ENCODE measurements around the gene GABBR2.
A peak's percentile ranks its signal among the peaks of the same experiment; 100 is the strongest.

Gene GABBR2

DNA sequence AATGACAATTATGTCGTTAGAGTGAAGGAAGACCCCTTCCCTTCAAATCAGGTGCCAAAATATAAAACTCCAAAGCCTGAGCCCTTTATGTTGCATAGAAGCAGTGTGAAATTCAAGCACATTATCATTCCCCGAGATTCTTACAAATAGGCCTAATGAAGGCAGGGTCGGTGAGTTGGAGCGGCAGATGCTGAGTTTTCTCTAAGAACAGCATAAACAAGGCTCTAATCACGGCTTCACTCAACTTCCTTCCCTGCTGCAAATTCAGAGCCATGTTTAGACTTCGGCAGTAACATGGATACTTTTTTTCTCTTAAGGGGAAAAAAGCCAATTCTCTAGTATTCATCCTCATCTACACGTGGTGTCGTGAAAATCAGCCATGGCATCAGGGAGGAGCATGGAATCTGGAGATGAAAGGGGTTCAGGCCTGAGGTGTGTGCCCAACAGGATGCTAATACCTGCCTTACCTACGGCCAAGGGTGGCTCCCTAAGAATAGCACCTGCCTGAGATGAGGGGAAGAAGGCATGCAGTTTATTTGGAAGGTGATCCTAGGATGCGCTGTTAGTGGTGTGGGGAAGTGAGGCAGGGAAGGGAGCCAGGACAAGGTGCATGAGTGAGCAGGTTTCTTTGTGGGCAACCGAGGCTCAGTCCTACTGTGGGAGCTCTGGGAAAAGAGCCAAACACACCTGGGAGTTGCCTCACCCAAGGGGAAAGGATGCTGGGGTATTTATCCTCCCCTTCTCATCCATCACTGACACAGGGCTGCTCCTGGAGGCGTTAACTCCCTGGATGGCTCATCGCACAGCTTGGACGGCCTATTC lies 306.5 kb downstream of the GABBR2 start:
- DNase-seq (ENCODE audit: low spot score), result no peak

DNA sequence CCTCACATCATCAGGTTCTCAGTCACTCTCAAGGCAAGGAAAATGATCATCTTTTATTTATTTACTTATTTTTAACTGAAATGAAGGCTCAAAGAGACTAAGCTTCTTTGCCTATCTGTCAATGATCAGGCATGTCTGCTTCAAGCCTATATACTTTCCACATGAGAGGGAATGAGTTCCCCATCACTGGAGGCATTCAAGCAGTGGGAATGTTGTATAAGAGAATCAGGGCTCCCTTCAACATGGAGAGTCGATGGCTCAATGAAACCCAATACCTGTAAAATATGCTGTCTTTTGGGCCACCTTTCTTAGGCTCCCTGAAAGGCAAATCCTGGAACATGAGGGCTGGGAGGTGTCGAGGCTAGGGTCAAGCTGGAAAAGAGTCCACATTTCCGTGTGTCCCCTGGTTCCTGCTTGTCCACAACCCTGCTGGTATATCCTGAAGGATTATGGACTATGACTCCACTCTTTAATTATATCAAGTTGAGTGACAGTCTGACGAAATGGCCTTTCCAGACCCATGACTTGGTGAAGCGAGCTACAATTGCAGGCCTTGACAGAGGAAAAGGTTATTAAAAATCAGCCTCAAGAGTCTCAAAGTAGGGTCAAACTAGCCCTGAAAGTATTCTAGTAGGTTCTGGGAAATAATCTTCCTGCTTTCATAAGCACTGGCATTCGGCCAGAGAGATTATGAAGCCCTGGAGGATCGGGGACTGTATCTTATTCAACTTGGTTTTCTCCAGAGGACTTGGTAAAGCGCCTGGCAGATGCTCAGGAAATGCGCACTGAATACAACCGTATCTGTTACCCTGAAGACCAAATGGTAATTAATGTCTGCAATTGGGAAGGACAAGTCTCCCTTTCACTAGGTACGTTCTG lies 307.4 kb downstream of the GABBR2 start:
- DNase-seq (ENCODE audit: low spot score), result no peak

DNA sequence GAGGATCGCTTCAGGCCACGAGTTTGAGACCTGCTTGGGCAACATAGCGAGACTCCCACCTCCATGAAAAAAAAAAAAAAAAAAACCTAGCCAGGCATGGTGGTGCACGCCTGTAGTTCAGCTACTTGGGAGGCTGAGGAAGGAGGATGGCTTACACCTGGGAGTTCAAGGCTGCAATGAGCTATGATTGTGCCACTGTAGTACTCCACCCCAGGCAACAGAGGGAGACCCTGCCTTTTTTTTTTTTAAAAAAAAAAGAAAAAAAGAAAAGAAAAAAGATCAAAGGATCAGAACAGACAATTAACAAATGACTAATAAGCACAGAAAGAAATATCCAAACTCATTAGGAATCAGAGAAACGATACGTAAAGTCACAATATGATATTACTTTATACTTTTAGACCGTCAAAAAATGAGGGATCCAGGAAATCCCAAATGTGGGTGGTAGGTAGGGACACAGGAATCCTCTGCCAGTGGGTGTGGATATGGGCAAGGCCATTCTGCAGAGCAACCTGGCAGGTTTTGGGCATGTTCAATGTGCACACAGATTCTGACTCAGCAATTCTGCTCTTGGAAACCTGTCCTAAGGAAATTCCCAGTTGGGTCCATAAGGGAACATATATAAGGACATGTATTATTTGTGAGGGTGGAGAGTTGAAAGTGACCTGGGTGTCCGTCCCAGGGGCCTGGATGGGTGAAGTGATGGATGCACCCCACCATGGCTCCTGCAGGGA lies 308.6 kb downstream of the GABBR2 start:
- DNase-seq (ENCODE audit: low spot score), result no peak

DNA sequence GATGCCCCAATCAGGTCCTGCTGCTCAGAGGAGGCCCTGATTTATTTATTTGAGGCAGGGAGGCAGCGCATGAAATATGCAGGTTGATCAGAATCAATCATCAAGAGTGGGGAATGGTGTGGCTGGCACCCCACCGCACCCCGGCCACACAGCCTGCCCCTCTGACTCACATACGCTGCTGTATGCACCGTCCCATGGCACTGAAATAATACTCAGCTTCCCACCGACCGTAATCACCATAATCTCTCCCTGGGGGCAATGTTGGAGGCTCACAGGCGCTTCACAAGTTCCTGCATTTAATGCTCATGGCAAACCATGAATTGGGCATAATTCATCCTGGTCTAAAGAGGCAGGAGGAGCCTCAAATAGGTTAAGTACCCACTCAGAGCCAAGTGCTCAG lies 312.1 kb downstream of the GABBR2 start:
- DNase-seq (ENCODE audit: low spot score), result no peak

DNA sequence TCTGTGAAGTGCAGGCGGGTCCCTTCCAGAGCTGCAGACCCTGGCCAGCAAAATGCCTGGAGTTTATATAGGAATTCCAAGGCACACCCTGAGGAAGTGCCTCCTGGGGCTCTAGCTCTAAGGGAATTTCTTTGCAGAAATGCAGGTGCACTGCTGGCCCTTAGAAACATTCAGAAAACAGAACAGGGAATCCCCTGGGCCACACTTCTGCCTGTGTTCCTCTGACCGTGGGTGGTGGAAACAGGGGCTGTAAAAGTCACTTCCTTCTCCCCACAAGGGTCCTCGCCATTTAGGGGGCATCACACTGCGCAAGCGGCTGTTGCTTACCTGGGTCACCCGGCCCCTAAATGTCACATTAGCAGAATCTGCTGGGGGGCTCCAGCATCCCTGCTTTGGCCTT lies 312.5 kb downstream of the GABBR2 start:
- DNase-seq (ENCODE audit: low spot score), result no peak

DNA sequence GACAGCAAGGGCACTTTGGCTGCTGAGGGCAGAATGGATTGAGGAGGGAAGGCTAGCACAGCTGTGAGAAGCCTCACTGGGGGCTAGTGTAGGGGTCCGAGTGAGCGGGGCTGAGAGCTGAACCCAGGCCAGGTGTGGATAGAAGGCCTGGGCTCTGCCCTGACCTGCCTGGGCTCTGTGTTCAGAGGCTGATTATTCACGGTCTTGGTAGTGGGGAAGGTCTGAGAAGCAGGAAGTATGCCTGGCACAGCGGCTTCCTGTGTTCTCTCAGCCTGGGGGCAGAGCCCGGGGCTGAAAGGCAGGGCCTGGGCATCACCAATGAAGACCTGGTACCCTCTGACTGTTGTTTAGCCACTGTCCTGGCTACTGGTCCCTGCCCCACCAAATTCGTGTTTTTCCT lies 316.9 kb downstream of the GABBR2 start:
- DNase-seq (ENCODE audit: low spot score), result no peak

DNA sequence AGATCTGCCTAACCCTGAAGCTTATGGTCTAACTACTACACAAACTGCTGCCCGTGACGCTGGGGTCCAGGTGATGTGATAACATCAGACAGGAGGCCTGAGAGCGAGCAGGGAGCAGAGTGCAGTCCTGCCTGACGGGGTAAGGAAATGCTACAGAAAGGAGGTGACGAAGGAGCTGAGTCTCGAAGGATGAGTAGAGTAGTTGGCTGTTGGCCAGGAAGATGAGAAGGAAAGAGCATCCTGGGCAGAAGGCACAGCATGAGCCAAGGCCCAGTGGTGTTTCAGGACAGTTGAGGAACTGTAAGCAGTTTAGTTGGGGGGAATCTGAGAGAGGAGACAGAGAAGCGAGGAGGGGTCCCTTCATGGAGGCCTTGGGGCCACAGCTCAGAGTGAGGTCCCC lies 317.3 kb downstream of the GABBR2 start:
- no peak for DNase-seq (ENCODE audit: low spot score)

DNA sequence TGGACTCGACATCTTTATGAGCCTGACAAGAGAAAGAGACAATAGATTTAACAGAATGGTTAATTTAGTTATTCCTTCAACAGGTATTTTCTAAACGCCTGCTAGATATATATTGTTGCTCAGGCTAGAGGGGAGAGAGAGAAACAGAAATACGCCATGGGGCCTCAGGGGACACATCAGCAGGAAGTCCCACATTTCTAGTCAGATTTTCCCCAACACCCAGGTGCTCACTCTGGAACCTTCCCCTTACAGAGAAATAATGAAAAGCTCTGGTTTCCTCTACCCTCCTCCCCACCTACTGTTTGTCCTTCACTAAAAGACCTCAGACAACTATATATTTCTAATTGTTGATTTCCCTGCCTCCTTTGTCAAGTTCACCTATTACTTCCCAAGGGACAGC lies 323.0 kb downstream of the GABBR2 start:
- no peak for DNase-seq (ENCODE audit: low spot score)

DNA sequence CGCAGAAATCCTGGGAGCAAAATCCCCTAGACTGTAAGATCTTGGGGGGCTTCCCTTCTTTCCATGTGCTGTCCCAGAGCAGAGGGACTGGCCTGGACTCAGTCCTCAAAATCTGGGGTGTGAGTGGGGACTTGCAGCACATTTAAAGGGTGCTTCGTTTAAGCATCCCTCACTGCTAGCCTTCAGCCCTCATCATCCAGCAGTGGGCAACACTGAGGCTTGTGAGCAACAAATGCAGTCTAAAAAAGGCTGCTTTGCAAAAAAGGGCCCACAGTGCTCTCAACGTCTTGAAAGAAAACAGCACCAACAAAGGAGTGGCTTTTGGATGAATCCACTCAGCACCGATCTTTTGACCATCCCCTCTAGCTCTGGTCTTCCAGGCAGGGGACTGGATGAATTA lies 325.0 kb downstream of the GABBR2 start:
- DNase-seq (ENCODE audit: low spot score), result no peak

DNA sequence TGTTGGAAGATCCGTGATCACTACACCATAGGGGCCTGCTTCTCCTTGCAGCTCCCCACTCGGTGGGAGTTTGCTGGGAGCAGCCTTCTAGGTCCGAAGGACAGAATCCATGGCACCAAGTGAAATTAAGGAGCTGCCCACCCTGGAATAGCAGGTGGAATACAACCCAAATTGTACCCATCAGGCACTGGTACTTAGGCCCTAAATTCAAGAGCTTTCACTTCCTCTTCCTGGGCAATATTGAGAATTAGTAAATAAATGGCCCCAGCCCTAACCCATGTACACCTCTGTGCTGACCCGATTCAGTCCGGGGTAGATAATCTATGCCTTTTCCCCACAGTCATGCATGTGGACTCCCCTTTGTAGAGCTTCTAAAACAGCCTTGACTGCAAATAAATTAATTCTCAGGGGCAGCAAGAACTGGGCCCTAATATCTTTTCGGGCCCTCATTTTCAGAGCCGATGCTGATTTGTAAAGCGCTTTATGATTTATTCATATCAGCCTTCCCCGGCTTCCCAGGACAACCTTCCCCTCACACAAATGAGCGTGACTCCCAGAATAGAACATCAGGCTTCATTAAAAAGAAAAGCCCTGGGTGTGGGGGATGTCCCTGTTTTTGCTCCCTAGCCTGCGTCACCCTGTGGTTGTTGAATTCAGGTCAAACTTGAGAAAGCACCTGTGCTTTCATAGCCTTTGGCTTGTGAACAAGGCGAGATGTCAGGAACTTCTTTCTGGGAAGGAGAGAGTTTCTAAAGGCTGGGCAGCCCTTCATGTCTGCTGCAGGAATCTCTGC lies 327.2 kb downstream of the GABBR2 start:
- DNase-seq (ENCODE audit: low spot score), result no peak

DNA sequence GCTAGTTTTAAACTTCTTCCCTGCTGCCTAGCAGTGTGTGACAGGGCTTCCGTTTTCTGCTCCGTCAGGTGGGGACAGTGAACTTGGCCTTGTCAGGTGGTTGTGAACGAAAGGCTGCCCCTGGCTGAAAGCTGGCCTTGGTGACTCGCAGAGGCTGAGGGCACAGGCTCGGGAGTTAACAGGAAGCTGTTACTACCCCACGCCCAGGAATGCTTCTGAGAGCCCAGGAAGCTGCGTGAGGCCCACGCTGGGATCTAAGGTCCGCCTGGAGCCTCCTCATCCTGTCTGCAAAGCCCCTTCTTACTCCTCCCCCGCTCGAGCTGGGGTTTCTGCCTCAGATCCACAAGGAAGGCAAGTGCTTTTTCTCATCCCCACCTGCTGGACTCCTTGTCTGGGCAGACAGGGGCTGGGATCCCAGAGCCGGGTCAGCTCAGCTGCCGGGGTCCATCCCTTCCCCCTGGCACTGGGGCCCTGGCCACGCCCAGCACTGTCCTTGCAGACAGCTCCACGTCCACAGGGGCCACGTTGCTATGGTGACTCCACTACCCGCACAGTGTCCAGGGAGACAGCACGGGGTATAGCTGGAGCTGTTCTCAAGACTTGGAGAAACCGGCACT lies 328.6 kb downstream of the GABBR2 start:
- peak; percentile 23 for DNase-seq (ENCODE audit: low spot score)

DNA sequence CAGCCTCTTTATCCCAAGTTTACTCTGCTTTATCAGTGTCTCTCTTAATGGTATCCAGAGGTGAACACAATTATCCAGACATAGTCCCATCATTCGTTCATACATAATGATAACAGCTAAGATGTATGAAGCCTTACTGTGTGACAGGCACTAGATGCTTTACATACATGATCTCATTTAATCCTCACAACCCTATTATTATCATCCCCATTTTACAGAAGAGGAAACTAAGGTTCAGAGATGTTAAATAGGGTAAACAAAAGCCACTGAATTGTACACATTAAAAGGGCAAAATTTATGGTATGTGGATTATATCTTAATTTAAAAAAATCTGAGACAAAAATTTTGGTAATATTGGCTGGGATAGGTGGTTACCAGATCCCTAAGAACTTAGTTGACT lies 329.2 kb downstream of the GABBR2 start:
- no peak for DNase-seq (ENCODE audit: low spot score)

DNA sequence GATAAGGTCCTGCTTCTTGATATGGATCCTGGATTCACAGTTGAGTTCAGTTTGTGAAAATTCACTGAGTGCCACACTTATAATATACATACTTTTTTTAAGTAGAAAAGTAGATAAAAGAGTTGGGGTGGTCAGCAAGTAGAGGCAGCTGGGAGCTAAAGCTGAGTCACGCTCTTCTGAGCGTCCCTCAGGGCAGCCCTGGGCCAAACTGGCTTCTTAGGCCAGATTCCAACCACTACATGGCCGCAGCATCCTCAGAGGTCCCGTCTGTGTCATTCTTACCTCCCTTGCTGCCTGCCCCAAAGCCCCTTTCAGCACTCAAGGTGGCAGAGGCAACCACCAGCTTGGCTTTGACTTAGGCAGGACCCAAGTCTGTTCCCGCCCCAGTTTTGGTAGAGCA lies 329.9 kb downstream of the GABBR2 start:
- no peak for DNase-seq (ENCODE audit: low spot score)

DNA sequence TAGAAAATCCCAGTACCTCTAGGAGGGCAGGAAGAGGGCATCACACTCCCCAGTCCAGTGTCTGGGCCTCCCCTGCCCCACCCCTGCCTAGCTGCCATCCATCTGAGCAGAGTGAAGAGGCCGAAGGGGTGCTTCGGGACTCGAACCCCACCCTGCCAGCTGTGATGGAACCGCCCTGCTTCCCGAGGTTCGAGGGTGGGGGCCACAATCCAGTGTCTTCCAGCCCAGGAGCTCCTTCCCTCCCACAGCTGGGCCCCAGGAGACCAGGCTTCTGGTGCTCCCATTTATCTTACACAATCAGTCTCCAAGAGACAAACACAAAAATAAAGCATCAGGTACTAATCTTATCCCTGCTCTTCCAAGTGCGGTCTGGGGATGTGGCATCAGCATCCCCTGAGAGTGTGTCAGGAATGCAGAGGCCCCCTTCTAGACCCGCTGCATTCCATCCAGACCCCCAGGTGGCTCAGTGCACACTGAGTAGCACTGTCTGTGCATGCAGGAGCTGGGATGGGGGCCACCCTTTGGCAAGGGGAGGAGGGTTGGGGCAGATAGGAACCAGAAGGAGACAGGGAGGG lies 330.4 kb downstream of the GABBR2 start:
- no peak for DNase-seq (ENCODE audit: low spot score)

DNA sequence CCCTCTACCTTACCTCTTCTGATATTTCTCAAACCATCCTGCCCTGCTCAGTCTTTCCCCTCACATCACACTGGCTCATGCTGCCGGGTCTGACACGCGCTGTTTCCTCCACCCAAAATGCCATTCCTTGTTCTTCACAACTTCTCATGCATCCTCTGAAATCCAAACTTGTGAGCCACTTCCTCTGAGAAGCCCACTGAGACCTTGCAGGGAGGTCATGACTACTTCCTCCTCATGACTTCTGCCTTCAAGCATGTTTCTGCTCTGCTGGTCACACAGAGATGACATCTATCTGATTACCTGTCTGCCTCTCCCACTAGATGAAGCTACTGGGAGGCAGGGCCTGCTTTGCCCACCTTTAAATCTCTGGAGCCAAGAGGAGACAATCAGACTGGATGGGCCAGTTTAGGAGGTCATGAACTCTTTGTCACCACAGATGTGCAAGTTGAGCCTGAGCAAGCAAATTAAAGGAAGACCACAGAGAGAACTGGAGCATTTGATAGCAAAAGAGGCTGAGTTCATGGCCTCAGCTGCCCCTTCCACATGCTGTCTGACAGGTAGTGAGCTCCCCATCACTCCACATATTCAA lies 333.5 kb downstream of the GABBR2 start:
- DNase-seq (ENCODE audit: low spot score), result peak; percentile 43

DNA sequence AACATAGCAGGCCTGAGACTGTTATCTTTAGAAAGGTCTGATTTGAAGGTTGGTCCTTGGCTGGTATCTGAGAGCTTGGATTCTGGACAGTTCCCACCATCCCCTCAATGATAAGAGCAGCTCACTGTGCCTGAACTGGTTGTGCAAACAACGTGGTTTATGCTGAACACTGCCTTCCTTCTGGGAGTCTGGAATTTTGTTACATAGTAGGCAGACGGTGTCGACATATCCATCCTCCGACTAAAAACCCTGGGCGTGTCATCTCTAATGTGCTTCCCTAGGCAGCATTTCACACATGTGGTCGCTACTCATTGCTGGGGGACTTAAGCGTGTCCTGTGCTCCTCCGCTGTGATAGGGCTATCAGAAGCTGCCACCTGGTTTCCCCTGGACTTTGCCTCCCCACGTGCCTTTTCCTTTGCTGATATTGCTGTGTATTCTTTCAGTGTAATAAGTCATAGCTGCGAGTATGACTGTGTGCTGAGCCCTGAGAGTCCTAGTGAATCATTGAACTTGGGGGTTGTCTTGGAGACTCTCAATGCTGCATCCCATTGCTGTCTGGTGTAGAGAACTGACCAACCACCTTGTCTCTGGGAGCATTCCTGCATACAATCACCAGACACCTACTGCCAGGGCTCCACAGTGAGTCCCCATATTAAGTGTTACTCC lies 334.2 kb downstream of the GABBR2 start:
- DNase-seq (ENCODE audit: low spot score), result peak; percentile 82

DNA sequence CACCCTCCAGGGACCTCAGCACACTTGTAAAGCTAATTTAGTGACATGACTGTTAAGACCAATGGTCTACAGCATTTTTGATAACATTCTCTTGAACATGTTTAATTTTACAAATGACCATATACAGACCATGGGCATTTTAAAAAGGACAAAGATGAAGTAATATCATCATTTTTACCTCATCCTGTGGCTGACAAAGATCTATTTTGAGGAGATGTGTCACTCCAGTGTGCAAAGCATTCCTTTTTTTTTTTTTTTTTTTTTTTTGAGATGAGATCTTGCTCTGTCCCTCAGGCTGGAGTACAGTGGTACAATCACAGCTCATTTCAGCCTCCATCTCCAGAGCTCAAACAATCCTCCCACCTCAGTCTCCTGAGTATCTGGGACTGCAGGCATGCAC lies 335.1 kb downstream of the GABBR2 start:
- no peak for DNase-seq (ENCODE audit: low spot score)

DNA sequence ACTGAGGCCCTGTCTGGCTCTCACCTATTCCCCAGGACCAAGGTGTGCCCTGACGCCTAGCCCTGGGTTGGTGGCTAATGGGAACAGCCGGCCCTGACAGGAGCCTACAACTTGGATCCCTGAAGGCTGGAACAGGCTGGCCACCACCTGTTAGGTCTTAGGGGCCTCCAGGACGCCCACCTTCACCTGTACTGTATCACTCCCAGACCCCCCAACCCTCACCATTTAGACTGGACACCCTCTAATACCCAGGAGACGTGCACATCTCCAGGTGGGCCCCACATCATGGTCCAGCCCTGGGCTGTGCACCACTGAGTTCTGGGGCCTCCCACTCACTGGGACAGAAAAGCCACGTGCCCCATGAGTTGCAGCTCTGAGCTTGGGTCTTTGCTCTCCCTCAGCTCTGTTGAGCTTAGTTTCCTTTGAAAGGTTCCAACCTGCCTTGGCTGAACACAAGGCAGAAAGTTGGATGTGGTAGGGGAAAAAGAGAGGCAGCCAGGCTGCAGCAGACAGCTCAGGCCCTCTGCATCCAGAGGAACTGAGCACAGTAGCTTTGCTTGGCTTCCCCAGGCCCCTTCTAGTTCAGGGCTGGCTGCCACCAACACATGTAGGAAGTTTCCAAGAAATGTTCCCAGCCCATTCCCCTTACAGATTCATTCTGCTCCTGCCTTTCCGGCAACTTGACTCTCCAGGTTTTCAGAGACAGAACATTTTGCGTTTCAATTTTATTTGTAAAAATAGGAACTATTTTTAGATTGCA lies 336.5 kb downstream of the GABBR2 start:
- DNase-seq (ENCODE audit: low spot score), result no peak

DNA sequence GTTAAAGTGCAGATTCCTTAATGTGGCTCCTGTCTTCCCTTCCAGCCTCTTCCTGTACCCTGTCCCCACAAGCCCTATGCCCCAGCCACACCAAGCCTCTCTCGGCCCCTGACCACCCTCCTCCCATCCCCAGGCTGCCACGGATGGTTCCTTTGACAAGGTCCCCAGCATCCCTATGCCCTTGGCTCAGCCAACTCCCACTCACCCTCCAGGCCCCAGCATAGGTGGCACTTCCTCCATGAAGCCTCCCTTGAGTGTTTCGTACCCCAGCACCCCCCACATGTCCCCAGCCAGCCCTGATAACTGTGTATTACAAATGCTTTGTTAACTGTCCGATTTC lies 337.8 kb downstream of the GABBR2 start:
- DNase-seq (ENCODE audit: low spot score), result no peak
